GM18498 (cell line): ENCODE measurements around the gene RBMS2.
"Not testable (repeated sequence)": the region's sequence is repeated elsewhere in the genome, so short reads cannot be mapped to it uniquely, and the experiment has no call there.

Experiments
- ATAC-seq: cut with Tn5 transposase; IDR thresholded peaks from one replicate; pipeline ENCODE4 v1.9.1; 2021; ENCODE audit warnings: mild to moderate bottlenecking, moderate library complexity; ENCODE audit not compliant: unreplicated experiment

RBMS2 gene

GRCh38 chr12:56510786-56511185 lies 10.8 kb upstream of the RBMS2 start:
- no peak for ATAC-seq

DNA sequence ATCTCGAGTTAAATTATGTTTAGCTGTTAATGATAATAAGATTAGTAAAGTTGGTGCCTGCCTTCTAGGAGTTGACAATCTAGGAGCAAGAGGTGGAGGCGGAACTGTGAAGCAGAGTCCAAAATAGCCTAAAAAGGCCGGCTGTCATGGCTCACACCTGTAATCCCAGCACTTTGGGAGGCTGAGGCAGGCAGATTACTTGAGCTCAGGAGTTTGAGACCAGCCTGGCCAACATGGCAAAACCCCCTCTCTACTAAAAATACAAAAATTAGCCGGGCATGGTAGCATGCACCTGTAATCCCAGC lies 7.7 kb upstream of the RBMS2 start:
- not testable (repeated sequence) for ATAC-seq

DNA sequence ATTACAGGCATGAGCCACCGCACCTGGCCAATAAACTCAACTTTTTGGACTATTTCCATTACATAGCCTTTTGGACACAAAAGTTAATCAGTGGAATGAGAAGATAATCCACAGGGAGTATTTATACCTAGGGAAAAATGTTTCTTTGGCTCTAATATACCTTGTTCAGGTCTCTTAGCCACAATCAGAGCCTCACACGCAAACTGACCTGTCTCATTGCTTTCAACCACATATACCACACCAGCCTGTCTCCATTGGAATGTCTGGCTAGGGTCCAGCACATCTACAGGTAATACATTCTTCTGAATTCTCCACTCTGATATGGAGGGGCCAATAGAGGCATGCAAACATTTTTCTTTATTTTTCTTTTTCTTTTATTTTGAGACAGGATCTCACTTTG lies 3.8 kb upstream of the RBMS2 start:
- no peak for ATAC-seq

- ATAC-seq: no peak
Measured at GRCh38 chr12:56518570-56518969, 3.0 kb upstream of the RBMS2 start.

DNA sequence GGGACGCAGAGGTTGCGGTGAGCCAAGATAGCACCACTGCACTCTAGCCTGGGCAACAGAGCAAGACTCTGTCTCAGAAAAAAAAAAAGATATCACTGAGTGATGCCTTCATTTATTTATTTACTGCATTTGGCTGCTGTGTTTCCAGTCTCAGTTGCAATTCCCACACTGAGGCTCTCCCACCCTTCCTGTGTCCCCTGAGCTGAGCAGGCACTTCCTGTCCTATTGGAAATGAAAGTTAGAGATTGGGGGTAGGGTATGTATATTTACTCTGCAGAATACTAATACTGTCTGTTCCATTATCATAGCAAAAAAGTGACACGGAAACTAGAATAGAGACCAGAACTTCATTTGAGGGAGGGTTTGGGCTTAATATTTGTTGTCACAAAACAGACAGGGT lies 1.6 kb upstream of the RBMS2 start:
- no peak for ATAC-seq

DNA sequence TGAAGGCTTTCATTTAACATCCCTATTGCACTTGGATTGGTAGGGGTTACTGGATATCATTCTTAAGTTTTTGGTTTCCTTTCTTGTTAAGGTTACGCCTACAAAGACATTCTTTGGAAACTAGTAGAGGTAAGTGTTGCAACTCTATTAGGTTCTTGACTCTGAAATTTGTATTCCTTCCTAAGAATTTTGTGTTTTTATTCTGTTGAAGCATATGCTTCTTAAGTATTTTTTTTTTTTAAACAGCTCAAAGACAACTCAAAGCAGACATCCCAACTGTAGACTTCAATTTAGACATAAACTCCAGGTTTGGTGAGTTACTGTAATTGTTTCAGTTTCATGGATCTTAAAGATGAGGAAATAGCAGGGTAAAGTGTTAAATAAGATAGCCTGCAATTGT lies 1.1 kb upstream of the RBMS2 start:
- no peak for ATAC-seq

GRCh38 chr12:56521209-56521589 lies 421 bp upstream of the RBMS2 start:
- no peak for ATAC-seq

GRCh38 chr12:56522411-56523193 lies 982 bp downstream of the RBMS2 start:
- ATAC-seq: no peak

- ATAC-seq: no peak
Measured at GRCh38 chr12:56528846-56529245, 7.2 kb downstream of the RBMS2 start.

DNA sequence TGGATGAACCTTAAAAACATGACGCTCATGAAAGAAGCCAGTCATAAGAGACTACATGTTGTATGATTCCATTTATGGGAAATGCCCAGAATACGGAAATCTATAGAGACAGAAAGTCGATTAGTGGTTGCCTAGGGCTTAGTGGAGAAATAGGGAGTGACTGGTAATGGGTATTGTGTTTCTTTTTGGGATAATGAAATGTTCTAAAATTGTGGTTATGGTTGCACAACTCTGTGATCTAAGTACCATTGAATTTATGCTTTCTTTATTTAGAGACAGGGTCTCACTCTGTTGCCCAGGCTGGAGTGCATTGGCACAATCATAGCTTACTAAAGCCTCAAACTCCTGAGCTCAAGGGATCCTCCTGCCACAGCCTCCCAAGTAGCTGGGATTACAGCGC lies 8.0 kb downstream of the RBMS2 start:
- ATAC-seq: no peak

GRCh38 chr12:56530390-56531055 lies 8.9 kb downstream of the RBMS2 start:
- ATAC-seq: no peak

GRCh38 chr12:56537546-56537945 lies 15.9 kb downstream of the RBMS2 start:
- no peak for ATAC-seq

- no peak for ATAC-seq
Measured at GRCh38 chr12:56541631-56542030, 20.0 kb downstream of the RBMS2 start.

- no peak for ATAC-seq
Measured at GRCh38 chr12:56542164-56542563, 20.5 kb downstream of the RBMS2 start.

DNA sequence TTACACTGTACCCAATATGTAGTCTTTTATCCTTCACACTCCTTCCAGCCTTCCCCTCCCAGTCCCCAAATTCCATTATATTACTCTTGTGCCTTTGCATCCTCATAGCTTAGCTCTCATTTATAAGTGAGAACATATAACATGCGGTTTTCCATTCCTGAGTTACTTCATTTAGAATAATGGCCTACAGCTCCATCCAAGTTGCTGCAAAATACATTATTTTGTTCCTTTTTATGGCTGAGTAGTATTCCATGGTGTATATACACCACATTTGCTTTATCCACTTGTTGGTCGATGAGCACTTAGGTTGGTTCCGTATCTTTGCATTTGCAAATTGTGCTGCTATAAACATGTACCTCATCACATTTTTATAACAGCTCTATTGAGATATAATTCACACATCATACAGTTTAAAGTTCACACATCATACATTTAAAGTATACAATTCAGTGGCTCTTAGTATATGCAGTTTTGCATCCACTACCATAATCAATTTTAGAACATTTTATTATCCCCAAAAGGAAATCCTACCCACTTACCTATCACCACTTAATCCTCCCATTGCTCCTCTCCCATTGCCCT lies 23.5 kb downstream of the RBMS2 start:
- no peak for ATAC-seq

DNA sequence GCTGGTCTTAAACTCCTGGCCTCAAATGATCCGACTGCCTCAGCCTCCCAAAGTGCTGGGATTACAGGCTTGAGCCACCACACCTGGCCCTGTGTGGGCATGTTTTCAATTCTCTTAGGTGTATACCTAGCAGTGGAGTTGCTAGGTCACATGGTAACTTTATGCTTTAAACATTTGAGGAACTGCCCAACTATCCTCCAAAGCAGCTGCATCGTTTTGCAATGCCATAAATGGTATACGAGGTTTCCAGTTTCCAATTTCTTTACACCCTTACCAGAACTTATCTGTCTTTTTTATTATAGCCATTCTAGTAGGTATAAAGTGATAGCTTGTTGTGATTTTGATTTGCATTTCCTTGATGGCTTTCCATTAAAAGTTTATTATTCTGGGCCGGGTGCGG lies 25.1 kb downstream of the RBMS2 start:
- no peak for ATAC-seq

GRCh38 chr12:56551070-56551469 lies 29.4 kb downstream of the RBMS2 start:
- ATAC-seq: no peak

- ATAC-seq: peak; percentile 61
Measured at GRCh38 chr12:56565510-56566101, 44.0 kb downstream of the RBMS2 start.

GRCh38 chr12:56568146-56568545 lies 46.5 kb downstream of the RBMS2 start:
- ATAC-seq: no peak

GRCh38 chr12:56571121-56571520 lies 49.5 kb downstream of the RBMS2 start:
- no peak for ATAC-seq

DNA sequence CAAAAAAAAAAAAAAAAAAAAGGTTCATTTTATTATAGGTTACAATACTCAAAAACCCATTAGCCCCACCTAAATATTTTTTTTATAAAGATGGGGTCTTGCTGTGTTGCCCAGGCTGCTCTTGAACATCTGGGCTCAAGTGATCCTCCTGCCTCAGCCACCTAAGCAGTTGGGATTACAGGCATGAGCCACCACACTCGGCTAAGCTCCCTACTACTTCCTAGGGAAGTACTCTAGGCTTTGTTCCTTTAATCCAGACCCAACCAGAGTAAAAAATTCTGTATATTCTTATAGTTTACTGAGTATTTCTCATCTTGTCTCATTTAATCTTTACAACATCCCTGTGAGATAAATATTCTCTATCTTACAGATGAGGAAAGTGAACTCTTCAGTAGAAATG lies 50.7 kb downstream of the RBMS2 start:
- no peak for ATAC-seq

DNA sequence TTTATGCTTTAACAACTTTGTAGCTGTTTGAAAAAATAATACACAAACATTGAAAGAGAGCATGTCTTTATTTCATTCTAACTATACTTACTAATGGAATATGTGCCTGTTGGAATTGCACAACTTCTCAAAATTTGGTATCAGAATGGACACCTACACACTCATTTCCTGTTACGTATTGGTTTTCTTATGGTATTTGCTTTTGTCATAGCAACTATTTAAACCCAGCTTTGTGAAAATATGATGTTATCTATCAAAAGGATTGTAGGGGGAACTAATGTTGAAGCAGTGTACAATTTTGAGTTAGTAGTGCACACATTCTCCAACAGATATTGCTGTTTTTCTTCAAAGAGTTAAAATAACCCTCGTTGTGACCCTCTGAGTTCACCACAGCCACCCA lies 52.6 kb downstream of the RBMS2 start:
- no peak for ATAC-seq
